Uterus (tissue), 2 donors: Measurements from ENCODE around the gene PLAAT4.
"Not testable (repeated sequence)": the region's sequence is repeated elsewhere in the genome, so short reads cannot be mapped to it uniquely, and the experiment has no call there.

Source experiments
- POLR2A ChIP-seq, 2 donors: fragments of 450-650 bp; IDR thresholded peaks; one replicate each; pipeline ENCODE4 v1.6.1; 2016; ENCODE audit warnings: antibody characterized with exemption in 2 of 2, mild to moderate bottlenecking in 1 of 2, moderate library complexity in 1 of 2
- TF ChIP-seq, protein P1 (sequence below), 4 experiments: fragments of 200-600 bp in 2 of 4; fragments of 450-650 bp in 2 of 4; sonication (generic) in 2 of 4; IDR thresholded peaks; one replicate each; pipeline ENCODE4 v1.5.1; 2016 to 2019; ENCODE audit warnings: antibody characterized with exemption in 4 of 4, mild to moderate bottlenecking in 2 of 4, moderate library complexity in 1 of 4

DNA sequence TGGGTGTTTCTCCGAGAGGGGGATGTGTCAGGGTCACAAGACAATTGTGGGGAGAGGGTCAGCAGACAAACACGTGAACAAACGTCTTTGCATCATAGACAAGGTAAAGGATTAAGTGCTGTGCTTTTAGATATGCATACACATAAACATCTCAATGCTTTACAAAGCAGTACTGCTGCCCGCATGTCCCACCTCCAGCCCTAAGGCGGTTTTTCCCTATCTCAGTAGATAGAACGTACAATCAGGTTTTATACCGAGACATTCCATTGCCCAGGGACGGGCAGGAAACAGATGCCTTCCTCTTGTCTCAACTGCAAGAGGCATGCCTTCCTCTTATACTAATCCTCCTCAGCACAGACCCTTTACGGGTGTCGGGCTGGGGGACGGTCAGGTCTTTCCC, 8.5 kb upstream of the PLAAT4 start:
- TF ChIP-seq POLR2A (IDR thresholded peaks at IDR 0.05), result not testable (repeated sequence)
- TF ChIP-seq, protein P1, sequence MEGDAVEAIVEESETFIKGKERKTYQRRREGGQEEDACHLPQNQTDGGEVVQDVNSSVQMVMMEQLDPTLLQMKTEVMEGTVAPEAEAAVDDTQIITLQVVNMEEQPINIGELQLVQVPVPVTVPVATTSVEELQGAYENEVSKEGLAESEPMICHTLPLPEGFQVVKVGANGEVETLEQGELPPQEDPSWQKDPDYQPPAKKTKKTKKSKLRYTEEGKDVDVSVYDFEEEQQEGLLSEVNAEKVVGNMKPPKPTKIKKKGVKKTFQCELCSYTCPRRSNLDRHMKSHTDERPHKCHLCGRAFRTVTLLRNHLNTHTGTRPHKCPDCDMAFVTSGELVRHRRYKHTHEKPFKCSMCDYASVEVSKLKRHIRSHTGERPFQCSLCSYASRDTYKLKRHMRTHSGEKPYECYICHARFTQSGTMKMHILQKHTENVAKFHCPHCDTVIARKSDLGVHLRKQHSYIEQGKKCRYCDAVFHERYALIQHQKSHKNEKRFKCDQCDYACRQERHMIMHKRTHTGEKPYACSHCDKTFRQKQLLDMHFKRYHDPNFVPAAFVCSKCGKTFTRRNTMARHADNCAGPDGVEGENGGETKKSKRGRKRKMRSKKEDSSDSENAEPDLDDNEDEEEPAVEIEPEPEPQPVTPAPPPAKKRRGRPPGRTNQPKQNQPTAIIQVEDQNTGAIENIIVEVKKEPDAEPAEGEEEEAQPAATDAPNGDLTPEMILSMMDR (IDR thresholded peaks at IDR 0.05), result not testable (repeated sequence)
